H1 (cell line): Measurements from ENCODE around the gene PRKRIP1. TPM values are rescaled to one million over a fixed set of nuclear protein-coding genes. Genes with fewer than 3 reads are reported as not detected.

ENCODE experiments used
- CEBPB ChIP-seq: IDR thresholded peaks from 2 replicates; pipeline ENCODE4 v1.6.1; 2012; ENCODE audit warnings: low read depth, low read length
- EZH2 ChIP-seq: fragments of 200-600 bp; sonication (generic); IDR thresholded peaks from 2 replicates; pipeline ENCODE4 v1.7.1; 2012; ENCODE audit warnings: low read depth, mild to moderate bottlenecking, moderate library complexity, low read length, inconsistent platforms; ENCODE audit not compliant: severe bottlenecking
- HDAC6 ChIP-seq: IDR thresholded peaks from one replicate; pipeline ENCODE4 v1.7.1; 2012; ENCODE audit warnings: low read depth, mild to moderate bottlenecking, inconsistent platforms, low read length, moderate library complexity
- JUN ChIP-seq: IDR thresholded peaks from 2 replicates; pipeline ENCODE4 v1.6.1; 2011; ENCODE audit warnings: low read depth, mild to moderate bottlenecking, improper control_type of control experiment, low read length
- MAFK ChIP-seq: IDR thresholded peaks from 2 replicates; pipeline ENCODE4 v1.6.1; 2012; ENCODE audit warnings: low read depth, mild to moderate bottlenecking, improper control_type of control experiment, low read length
- POLR2AphosphoS5 ChIP-seq: IDR thresholded peaks from 2 replicates; pipeline ENCODE4 v1.6.1; 2011; ENCODE audit warnings: low read depth, low read length
- POU5F1 ChIP-seq: IDR thresholded peaks from 2 replicates; pipeline ENCODE4 v1.6.1; 2011; ENCODE audit warnings: low read depth, mild to moderate bottlenecking, low read length, moderate library complexity
- RBBP5 ChIP-seq: IDR thresholded peaks from 2 replicates; pipeline ENCODE4 v1.7.1; 2012; ENCODE audit warnings: low read depth, mild to moderate bottlenecking, inconsistent platforms, low read length, moderate library complexity, borderline replicate concordance
- SUZ12 ChIP-seq: fragments of 200-600 bp; sonication (generic); IDR thresholded peaks from 2 replicates; pipeline ENCODE4 v1.6.1; 2012; ENCODE audit warnings: mild to moderate bottlenecking, inconsistent platforms, low read length, moderate library complexity, mixed read lengths
- TAF1 ChIP-seq: IDR thresholded peaks from 2 replicates; pipeline ENCODE4 v1.6.1; 2011; ENCODE audit warnings: mild to moderate bottlenecking, low read depth, low read length
- polyA plus RNA-seq, 7 experiments: library from polyadenylated mRNA; depleted of rRNA in 3 of 7; stranded (reverse) in 5 of 7; unstranded in 2 of 7; fragments of >200 nt in 5 of 7; fragments of 200-250 nt in 2 of 7; gene quantifications; 1 replicate in 5 of 7; 2 replicates in 1 of 7; 4 replicates in 1 of 7; pipeline versions ENCODE4 v1.2.1 to v1.2.3, GENCODE V29; 2011 to 2013; ENCODE audit warnings: missing spikeins in 2 of 7, mixed read lengths in 2 of 7
- total RNA-seq: library from RNA; stranded (reverse); fragmentation: NEBNext Ultra II Directional; extraction: Animal tissue kit (Norgen Biotek cat#: 25700); gene quantifications from 2 replicates; pipeline ENCODE4 v1.2.1, GENCODE V29; 2021
- TF ChIP-seq, protein P1 (sequence below): fragments of 300-600 bp; sonication (generic); IDR thresholded peaks from 2 replicates; pipeline ENCODE4 v1.7.1; 2012; ENCODE audit warnings: low read length, moderate library complexity, mild to moderate bottlenecking, inconsistent platforms; ENCODE audit not compliant: insufficient replicate concordance

Gene PRKRIP1
- total and polyA plus RNA-seq, 2 of the 8 experiments (the other 6 are each of a cell fraction or from before 2014, with no cell fraction given), result 11.1 to 22.0 TPM

DNA sequence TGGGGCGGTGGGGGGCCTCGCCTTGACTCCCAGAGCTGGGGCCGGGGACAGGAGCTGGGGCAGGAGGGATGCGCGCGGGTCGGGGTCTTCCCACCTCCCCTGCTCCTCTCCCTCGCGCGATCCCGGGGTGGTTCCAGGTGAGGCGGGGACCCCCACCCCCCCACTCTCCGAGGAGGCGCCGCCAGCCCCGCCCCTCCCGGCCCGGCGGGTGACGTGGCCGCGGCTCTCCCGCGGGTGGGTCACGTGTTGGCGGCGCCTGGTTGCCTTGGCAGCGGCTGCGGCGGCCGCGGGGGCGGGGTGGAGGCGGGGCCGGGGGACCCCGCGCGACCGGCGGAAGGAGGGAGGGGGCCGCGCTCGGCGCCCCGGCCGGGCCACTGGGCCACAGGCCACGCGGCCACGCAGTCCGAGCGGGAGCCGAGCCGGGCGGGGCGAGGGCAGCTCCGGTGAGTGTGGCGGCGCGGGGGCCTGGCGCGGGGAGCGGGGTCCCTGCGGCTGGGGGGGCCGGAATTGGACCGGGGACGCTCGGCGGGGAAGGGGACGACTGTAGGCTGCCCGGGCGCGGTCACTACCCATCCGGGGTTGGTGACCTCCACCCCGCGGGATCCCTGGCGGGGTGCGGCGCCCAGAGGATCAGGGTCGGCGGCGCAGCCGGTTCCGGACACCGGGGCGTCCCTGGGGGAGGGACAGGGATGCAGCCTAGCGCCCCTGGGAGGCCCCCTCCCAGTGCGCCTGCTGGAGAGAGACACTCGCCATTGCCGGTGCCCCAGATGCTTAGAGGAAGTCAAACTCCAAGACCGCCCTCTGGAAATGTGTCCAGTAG lies 37.3 kb downstream of the PRKRIP1 start, which contains the start of gene ORAI2 (continued):
- TF ChIP-seq, protein P1, sequence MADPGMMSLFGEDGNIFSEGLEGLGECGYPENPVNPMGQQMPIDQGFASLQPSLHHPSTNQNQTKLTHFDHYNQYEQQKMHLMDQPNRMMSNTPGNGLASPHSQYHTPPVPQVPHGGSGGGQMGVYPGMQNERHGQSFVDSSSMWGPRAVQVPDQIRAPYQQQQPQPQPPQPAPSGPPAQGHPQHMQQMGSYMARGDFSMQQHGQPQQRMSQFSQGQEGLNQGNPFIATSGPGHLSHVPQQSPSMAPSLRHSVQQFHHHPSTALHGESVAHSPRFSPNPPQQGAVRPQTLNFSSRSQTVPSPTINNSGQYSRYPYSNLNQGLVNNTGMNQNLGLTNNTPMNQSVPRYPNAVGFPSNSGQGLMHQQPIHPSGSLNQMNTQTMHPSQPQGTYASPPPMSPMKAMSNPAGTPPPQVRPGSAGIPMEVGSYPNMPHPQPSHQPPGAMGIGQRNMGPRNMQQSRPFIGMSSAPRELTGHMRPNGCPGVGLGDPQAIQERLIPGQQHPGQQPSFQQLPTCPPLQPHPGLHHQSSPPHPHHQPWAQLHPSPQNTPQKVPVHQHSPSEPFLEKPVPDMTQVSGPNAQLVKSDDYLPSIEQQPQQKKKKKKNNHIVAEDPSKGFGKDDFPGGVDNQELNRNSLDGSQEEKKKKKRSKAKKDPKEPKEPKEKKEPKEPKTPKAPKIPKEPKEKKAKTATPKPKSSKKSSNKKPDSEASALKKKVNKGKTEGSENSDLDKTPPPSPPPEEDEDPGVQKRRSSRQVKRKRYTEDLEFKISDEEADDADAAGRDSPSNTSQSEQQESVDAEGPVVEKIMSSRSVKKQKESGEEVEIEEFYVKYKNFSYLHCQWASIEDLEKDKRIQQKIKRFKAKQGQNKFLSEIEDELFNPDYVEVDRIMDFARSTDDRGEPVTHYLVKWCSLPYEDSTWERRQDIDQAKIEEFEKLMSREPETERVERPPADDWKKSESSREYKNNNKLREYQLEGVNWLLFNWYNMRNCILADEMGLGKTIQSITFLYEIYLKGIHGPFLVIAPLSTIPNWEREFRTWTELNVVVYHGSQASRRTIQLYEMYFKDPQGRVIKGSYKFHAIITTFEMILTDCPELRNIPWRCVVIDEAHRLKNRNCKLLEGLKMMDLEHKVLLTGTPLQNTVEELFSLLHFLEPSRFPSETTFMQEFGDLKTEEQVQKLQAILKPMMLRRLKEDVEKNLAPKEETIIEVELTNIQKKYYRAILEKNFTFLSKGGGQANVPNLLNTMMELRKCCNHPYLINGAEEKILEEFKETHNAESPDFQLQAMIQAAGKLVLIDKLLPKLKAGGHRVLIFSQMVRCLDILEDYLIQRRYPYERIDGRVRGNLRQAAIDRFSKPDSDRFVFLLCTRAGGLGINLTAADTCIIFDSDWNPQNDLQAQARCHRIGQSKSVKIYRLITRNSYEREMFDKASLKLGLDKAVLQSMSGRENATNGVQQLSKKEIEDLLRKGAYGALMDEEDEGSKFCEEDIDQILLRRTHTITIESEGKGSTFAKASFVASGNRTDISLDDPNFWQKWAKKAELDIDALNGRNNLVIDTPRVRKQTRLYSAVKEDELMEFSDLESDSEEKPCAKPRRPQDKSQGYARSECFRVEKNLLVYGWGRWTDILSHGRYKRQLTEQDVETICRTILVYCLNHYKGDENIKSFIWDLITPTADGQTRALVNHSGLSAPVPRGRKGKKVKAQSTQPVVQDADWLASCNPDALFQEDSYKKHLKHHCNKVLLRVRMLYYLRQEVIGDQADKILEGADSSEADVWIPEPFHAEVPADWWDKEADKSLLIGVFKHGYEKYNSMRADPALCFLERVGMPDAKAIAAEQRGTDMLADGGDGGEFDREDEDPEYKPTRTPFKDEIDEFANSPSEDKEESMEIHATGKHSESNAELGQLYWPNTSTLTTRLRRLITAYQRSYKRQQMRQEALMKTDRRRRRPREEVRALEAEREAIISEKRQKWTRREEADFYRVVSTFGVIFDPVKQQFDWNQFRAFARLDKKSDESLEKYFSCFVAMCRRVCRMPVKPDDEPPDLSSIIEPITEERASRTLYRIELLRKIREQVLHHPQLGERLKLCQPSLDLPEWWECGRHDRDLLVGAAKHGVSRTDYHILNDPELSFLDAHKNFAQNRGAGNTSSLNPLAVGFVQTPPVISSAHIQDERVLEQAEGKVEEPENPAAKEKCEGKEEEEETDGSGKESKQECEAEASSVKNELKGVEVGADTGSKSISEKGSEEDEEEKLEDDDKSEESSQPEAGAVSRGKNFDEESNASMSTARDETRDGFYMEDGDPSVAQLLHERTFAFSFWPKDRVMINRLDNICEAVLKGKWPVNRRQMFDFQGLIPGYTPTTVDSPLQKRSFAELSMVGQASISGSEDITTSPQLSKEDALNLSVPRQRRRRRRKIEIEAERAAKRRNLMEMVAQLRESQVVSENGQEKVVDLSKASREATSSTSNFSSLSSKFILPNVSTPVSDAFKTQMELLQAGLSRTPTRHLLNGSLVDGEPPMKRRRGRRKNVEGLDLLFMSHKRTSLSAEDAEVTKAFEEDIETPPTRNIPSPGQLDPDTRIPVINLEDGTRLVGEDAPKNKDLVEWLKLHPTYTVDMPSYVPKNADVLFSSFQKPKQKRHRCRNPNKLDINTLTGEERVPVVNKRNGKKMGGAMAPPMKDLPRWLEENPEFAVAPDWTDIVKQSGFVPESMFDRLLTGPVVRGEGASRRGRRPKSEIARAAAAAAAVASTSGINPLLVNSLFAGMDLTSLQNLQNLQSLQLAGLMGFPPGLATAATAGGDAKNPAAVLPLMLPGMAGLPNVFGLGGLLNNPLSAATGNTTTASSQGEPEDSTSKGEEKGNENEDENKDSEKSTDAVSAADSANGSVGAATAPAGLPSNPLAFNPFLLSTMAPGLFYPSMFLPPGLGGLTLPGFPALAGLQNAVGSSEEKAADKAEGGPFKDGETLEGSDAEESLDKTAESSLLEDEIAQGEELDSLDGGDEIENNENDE, result no peak
- TF ChIP-seq JUN (no peak), SUZ12 (no peak), CEBPB (no peak), HDAC6 (no peak), POLR2AphosphoS5 (no peak), RBBP5 (no peak), MAFK (no peak), POU5F1 (no peak), EZH2 (no peak), TAF1 (0 out of 2 replicates have a peak, but pooled peaks have one; percentile 23)
